ENCODE measurements around the gene PLXNC1. TPM values are rescaled to one million over a fixed set of nuclear protein-coding genes. Genes with fewer than 3 reads are reported as not detected.

The PLXNC1 gene
- total and polyA plus RNA-seq, 8 donors = 7.3 to 55.9 (median 11.1) TPM

GRCh38 chr12:94147387-94147990 lies 888 bp upstream of the PLXNC1 start:
- Histone ChIP-seq H3K36me3 (no peaks in the 10 kb centered on the region), H3K9me3 (no peaks in the 10 kb centered on the region), H3K4me3 (peak overlapping the region; percentile 50 to 75), H3K27me3 (peaks cover 0 to 32% of the 10 kb centered on the region in 2 donors), H3K27ac (peak overlapping the region in 1 of 2 donors; percentile 88), H3K4me1 (peaks cover 8 to 49% of the 10 kb centered on the region in 2 donors)
- DNase-seq = no peak
- no peak for ATAC-seq
- no peak for TF ChIP-seq CTCF (IDR thresholded peaks at IDR 0.05)
- intact Hi-C loops (cut with DNase I) = loop anchor here (5.0 to 10.0 kb wide), 3 partner anchors 287 to 385 kb away; no protein-coding TSS in a partner anchor

GRCh38 chr12:94148739-94149118 lies 352 bp downstream of the PLXNC1 start:
- H3K9me3 ChIP-seq = no peaks in the 10 kb centered on the region
- peaks cover 8 to 50% of the 10 kb centered on the region in 2 donors for H3K4me1 ChIP-seq
- H3K27ac ChIP-seq = peak overlapping the region; percentile 39 to 88
- H3K27me3 ChIP-seq = peaks cover 0 to 32% of the 10 kb centered on the region in 2 donors
- peak overlapping the region; percentile 50 to 75 for H3K4me3 ChIP-seq
- H3K36me3 ChIP-seq = no peaks in the 10 kb centered on the region
- DNase-seq (no peak), ATAC-seq (no peak)
- intact Hi-C loops (cut with DNase I) = loop anchor here (5.0 to 10.0 kb wide), 3 partner anchors 286 to 384 kb away; no protein-coding TSS in a partner anchor
- no peak for TF ChIP-seq CTCF (IDR thresholded peaks at IDR 0.05)

- H3K4me1 ChIP-seq = peaks cover 8 to 50% of the 10 kb centered on the region in 2 donors
- intact Hi-C loops (cut with DNase I) = loop anchor here (5.0 to 10.0 kb wide), 3 partner anchors 286 to 383 kb away; no protein-coding TSS in a partner anchor
- TF ChIP-seq CTCF (IDR thresholded peaks at IDR 0.05) = peak; percentile 15 to 37
- DNase-seq (peak in 3 of 4 donors; percentile 35 to 92 (median 66)), ATAC-seq (peak; percentile 45)
- H3K36me3 ChIP-seq = no peaks in the 10 kb centered on the region
- peaks cover 0 to 32% of the 10 kb centered on the region in 2 donors for H3K27me3 ChIP-seq
- H3K27ac ChIP-seq = peak overlapping the region; percentile 39 to 88
- H3K4me3 ChIP-seq = peak overlapping the region; percentile 50 to 75
- H3K9me3 ChIP-seq = no peaks in the 10 kb centered on the region
Observed at GRCh38 chr12:94149119-94149780, 873 bp downstream of the PLXNC1 start.

- TF ChIP-seq CTCF (IDR thresholded peaks at IDR 0.05) = no peak
- Histone ChIP-seq H3K9me3 (no peaks in the 10 kb centered on the region), H3K27me3 (peaks cover 0 to 32% of the 10 kb centered on the region in 2 donors), H3K4me1 (peaks cover 8 to 50% of the 10 kb centered on the region in 2 donors), H3K4me3 (peak overlapping the region; percentile 50 to 75), H3K27ac (peak overlapping the region; percentile 39 to 88), H3K36me3 (no peaks in the 10 kb centered on the region)
- intact Hi-C loops (cut with DNase I) = loop anchor here (5.0 to 10.0 kb wide), 3 partner anchors 285 to 382 kb away; no protein-coding TSS in a partner anchor
- peak; percentile 45 to 87 (median 66) for DNase-seq
- peak; percentile 47 for ATAC-seq
Observed at GRCh38 chr12:94149781-94150239, 1.4 kb downstream of the PLXNC1 start.
